ENCODE measurements around the gene SLC6A5.

DNA sequence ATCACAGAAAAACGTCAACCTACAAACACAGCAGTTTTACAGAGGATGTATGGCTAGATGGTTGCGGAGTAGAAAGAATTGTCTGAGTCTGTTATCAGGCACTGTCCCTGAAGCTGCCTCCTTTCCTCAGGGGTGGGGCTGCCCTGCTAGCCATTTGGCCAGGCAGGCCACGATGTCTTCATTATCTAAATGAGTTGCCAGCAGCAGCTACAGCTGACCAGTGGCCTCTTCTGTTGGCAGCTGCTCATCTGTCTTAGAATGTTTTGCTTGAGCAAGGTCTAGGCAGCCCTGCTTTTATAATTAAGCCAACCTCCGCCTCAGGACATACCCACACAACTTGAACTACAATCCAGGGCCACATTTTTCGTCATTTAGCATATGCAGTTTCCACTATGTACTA, 17.5 kb downstream of the SLC6A5 start:
- TF ChIP-seq EP300 (IDR thresholded peaks at IDR 0.05) (no peak), POLR2AphosphoS5 (IDR thresholded peaks at IDR 0.05) (no peak), POLR2A (IDR thresholded peaks at IDR 0.05; ENCODE audit: low read depth) (no peak)
- TF ChIP-seq, protein P1, sequence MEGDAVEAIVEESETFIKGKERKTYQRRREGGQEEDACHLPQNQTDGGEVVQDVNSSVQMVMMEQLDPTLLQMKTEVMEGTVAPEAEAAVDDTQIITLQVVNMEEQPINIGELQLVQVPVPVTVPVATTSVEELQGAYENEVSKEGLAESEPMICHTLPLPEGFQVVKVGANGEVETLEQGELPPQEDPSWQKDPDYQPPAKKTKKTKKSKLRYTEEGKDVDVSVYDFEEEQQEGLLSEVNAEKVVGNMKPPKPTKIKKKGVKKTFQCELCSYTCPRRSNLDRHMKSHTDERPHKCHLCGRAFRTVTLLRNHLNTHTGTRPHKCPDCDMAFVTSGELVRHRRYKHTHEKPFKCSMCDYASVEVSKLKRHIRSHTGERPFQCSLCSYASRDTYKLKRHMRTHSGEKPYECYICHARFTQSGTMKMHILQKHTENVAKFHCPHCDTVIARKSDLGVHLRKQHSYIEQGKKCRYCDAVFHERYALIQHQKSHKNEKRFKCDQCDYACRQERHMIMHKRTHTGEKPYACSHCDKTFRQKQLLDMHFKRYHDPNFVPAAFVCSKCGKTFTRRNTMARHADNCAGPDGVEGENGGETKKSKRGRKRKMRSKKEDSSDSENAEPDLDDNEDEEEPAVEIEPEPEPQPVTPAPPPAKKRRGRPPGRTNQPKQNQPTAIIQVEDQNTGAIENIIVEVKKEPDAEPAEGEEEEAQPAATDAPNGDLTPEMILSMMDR (IDR thresholded peaks at IDR 0.05): no peak
